ENCODE measurements around the gene FARS2. TPM values are rescaled to one million over a fixed set of nuclear protein-coding genes. Genes with fewer than 3 reads are reported as not detected.

FARS2 gene
- total RNA-seq, 1 experiment from 2014 or later, result 15.0 TPM

DNA sequence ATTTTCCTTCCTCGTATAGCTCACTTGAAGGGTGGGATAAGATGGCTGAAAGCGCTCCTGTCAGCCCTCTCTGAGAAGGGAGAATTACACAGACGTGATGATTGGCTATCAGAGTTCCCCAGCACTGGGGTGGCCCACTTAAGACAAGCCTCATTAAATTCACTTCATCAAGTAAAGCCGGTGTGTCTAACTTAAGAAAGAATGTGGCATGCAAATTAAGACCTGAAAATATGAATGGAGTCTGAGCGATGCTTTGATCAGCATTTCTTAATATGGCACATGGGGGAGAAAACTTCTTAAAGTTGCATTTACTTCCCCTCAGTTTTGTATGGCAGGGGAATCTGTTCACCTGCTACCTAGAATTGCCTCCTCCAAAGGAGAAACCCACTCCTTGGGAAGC, 369.3 kb downstream of the FARS2 start (continued):
- TF ChIP-seq, protein P1, sequence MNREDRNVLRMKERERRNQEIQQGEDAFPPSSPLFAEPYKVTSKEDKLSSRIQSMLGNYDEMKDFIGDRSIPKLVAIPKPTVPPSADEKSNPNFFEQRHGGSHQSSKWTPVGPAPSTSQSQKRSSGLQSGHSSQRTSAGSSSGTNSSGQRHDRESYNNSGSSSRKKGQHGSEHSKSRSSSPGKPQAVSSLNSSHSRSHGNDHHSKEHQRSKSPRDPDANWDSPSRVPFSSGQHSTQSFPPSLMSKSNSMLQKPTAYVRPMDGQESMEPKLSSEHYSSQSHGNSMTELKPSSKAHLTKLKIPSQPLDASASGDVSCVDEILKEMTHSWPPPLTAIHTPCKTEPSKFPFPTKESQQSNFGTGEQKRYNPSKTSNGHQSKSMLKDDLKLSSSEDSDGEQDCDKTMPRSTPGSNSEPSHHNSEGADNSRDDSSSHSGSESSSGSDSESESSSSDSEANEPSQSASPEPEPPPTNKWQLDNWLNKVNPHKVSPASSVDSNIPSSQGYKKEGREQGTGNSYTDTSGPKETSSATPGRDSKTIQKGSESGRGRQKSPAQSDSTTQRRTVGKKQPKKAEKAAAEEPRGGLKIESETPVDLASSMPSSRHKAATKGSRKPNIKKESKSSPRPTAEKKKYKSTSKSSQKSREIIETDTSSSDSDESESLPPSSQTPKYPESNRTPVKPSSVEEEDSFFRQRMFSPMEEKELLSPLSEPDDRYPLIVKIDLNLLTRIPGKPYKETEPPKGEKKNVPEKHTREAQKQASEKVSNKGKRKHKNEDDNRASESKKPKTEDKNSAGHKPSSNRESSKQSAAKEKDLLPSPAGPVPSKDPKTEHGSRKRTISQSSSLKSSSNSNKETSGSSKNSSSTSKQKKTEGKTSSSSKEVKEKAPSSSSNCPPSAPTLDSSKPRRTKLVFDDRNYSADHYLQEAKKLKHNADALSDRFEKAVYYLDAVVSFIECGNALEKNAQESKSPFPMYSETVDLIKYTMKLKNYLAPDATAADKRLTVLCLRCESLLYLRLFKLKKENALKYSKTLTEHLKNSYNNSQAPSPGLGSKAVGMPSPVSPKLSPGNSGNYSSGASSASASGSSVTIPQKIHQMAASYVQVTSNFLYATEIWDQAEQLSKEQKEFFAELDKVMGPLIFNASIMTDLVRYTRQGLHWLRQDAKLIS (CRISPR knock-in tag; IDR thresholded peaks at IDR 0.05; ENCODE audit: borderline replicate concordance), result no peak

GRCh38 chr6:5632348-5632935, 371.1 kb downstream of the FARS2 start:
- Mint-ChIP-seq H3K27me3 (ENCODE audit: low read depth) (no peaks in the 10 kb centered on the region), H3K4me3 (no peak overlapping the region), H3K4me1 (peaks cover 11% of the 10 kb centered on the region), H3K27ac (no peak overlapping the region), H3K9me3 (no peaks in the 10 kb centered on the region), H3K36me3 (no peaks in the 10 kb centered on the region)
- CTCF ChIA-PET, result no interaction called here
- DNase-seq (ENCODE audit: low spot score), result no peak
- no peak for ATAC-seq
- POLR2A ChIA-PET, result no interaction called here
- no peak for TF ChIP-seq ZNF281 (CRISPR knock-in tag; IDR thresholded peaks at IDR 0.05)
- no peak for TF ChIP-seq HMGXB4 (CRISPR knock-in tag; IDR thresholded peaks at IDR 0.05)
- no peak for TF ChIP-seq IRF2 (CRISPR knock-in tag; IDR thresholded peaks at IDR 0.05; ENCODE audit: borderline replicate concordance, low read depth)
- TF ChIP-seq ZNF512 (CRISPR knock-in tag; IDR thresholded peaks at IDR 0.05; ENCODE audit: borderline replicate concordance), result no peak
- TF ChIP-seq, protein P2, sequence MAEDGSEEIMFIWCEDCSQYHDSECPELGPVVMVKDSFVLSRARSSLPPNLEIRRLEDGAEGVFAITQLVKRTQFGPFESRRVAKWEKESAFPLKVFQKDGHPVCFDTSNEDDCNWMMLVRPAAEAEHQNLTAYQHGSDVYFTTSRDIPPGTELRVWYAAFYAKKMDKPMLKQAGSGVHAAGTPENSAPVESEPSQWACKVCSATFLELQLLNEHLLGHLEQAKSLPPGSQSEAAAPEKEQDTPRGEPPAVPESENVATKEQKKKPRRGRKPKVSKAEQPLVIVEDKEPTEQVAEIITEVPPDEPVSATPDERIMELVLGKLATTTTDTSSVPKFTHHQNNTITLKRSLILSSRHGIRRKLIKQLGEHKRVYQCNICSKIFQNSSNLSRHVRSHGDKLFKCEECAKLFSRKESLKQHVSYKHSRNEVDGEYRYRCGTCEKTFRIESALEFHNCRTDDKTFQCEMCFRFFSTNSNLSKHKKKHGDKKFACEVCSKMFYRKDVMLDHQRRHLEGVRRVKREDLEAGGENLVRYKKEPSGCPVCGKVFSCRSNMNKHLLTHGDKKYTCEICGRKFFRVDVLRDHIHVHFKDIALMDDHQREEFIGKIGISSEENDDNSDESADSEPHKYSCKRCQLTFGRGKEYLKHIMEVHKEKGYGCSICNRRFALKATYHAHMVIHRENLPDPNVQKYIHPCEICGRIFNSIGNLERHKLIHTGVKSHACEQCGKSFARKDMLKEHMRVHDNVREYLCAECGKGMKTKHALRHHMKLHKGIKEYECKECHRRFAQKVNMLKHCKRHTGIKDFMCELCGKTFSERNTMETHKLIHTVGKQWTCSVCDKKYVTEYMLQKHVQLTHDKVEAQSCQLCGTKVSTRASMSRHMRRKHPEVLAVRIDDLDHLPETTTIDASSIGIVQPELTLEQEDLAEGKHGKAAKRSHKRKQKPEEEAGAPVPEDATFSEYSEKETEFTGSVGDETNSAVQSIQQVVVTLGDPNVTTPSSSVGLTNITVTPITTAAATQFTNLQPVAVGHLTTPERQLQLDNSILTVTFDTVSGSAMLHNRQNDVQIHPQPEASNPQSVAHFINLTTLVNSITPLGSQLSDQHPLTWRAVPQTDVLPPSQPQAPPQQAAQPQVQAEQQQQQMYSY (CRISPR knock-in tag; IDR thresholded peaks at IDR 0.05), result no peak
- TF ChIP-seq PREB (CRISPR knock-in tag; IDR thresholded peaks at IDR 0.05; ENCODE audit: borderline replicate concordance), result no peak
- no peak for TF ChIP-seq ZNF532 (CRISPR knock-in tag; IDR thresholded peaks at IDR 0.05; ENCODE audit: borderline replicate concordance)
- TF ChIP-seq TEAD4 (CRISPR knock-in tag; IDR thresholded peaks at IDR 0.05), result no peak
- TF ChIP-seq SMAD3 (CRISPR knock-in tag; IDR thresholded peaks at IDR 0.05; ENCODE audit: borderline replicate concordance), result no peak
- TF ChIP-seq ZNF423 (CRISPR knock-in tag; IDR thresholded peaks at IDR 0.05), result no peak
- TF ChIP-seq ZNF425 (CRISPR knock-in tag; conservative IDR thresholded peaks at IDR 0.05), result no peak

Data from WTC11 (cell line).